Hindlimb muscle (tissue), 1 donor: ENCODE data around the gene AUH. TPM values are rescaled to one million over a fixed set of nuclear protein-coding genes. Genes with fewer than 3 reads are reported as not detected.

Experiments
- DNase-seq: peaks from one replicate; pipeline ENCODE4 v3.0.0-alpha.2; 2013
- polyA plus RNA-seq: library from polyadenylated mRNA; unstranded; fragments of 120-200 nt; gene quantifications from one replicate; pipeline ENCODE4 v1.2.1, GENCODE V29; 2013; ENCODE audit not compliant: insufficient read length

Gene AUH
- polyA plus RNA-seq, 1 donor: 12.8 TPM

DNA sequence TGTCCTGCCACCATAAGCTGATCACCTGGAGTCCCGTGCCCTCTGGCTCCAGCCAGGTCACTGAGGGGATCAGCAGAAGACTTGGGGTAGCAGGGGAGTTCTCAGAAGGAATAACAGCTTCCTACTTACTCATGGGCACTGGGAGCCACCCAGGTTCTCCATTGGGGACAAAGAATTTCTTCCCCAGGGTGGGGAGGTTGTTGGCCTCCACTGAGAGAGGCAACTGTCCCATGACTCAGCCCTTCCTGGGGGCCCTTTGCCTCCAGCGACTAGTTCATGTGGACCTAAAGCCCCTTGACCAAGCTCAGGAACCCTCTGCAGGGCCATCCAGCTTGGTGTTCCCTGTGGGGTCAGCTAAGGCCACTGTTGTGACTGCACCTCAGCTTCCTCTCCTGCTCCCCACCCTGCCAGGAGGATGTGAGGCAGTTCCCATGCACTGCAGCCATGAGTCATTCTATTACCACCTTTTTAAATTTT, 175.0 kb downstream of the AUH start:
- DNase-seq: no peak

DNA sequence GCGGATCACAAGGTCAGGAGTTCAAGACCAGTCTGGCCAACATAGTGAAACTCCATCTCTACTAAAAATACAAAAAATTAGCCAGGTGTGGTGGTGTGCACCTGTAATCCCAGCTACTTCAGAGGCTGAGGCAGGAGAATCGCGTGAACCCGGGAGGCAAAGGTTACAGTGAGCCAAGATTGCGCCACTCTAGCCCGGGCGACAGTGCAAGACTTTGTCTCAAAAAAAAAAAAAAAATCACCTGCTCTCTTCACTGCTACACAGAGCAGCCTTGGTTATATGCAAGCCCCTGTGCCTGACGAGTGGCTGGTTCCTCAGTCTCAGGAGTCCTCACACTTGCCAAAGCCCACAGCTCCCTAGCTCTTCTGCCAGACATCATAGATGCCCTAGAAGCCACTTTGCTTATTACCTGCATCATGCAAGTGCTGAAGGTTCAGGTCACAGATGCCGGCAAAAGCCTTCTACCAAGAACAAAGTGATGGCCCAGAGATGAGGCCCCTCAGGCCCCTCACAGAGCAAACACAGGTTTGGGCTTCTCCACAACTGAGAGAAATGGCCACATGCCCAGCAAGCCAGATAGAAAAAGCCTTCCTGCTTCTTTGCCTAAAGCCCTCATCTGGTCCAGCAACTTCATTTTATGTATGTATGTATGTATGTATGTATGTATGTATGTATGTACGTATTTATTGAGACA, 176.4 kb downstream of the AUH start:
- no peak for DNase-seq

DNA sequence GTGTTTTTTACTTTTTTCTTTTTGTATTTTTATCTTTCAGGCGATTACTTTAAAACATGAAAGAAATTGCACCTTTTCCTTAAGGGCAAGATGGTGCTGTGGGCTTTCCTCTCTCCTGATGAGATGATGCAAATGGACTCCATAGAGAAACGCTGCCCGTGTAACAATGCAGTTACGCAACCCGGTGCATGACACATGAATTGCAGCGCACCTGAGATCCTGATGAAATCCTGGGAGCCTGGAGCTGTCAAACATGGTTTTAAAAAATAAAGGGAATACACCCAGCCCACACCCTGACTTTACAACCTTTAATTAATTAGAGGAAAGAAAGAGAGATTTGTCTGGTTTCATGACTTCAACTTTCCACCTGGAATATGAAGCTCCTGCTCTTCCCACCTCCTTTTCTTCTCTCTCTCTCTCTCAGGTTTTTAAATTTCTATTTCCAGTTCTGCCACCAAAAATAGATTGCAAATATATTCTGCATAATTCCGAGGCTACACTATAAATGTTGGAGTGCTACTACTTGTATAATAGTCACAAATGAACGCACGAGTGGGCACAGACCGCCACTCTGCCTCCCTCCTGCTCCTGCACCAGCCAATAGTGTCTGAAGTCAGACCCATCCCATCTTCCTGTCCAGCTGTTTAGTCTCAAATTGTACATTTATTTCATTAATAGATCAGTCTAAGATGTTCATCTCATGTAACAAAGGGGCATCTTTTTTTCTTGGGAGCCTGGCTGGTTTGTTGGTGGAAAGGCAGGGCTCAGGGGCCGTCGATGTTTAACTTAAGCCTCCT, 179.1 kb downstream of the AUH start:
- DNase-seq: no peak

DNA sequence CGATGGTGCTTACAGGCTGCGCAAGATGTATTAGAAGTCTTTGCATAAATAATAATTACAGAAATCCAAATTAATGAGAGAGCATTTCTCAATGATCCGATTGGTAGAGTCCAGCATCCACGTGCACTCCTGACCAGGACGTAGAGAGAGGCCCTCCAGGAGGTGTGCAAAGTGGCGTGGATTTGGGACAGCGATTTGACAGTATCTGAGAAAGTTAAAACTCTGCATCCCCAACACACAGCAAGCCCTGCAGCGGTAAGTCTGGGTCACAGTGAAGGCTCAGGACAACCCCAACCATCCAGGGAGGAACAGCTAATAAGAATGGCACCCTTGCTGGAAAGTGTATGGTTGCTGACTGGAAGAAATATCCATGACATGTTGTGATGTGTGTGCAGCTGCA, 180.2 kb downstream of the AUH start:
- no peak for DNase-seq

DNA sequence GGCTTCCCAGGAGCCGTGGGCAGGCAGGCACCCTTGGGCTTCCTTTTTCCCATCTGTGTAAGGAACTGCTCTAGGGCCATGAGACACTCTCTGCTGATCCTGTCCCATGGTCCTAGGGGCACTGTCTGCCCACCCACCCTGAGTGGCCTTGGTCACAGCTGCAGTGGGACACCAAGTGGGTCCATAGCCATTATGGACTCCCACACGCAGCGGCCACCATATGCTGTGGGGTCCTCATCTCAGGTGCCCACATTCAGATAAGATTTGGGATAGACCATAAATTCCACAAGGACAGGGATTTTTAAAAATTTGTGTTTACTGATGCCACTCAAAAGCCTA, 180.8 kb downstream of the AUH start:
- no peak for DNase-seq

DNA sequence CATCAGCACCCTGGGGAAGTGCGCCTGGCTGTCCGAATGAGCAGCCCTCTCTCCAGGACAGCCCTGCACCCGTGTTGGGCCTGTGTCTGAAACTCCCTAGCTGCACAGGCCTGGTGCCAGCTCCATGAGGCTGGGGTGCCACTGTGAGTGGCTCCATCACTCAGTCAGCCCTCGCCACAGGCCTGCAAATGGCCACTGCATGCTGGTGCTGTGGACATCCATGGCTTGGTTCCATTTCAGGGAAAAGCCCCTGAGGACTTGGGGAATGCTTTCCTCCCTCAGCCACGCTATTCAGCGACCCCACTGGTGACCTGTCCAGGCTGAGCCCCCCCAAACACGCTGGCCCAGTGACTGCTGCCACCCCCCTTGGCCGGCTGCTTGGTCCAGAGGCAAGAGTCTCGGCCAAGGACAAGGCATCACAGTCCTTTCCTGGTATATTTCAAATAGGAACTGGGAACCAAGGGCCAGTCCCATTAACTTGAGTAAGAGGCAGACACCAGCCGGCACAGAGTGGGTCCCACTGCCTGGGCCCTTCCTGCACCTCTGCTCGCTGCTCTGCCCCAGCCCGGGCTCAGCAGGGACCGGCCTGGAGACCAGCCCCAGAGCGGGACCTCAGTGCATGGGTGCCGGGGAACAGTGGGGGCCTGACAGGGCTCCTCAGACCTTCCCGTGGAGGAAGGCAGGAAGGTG, 181.3 kb downstream of the AUH start:
- DNase-seq: no peak

DNA sequence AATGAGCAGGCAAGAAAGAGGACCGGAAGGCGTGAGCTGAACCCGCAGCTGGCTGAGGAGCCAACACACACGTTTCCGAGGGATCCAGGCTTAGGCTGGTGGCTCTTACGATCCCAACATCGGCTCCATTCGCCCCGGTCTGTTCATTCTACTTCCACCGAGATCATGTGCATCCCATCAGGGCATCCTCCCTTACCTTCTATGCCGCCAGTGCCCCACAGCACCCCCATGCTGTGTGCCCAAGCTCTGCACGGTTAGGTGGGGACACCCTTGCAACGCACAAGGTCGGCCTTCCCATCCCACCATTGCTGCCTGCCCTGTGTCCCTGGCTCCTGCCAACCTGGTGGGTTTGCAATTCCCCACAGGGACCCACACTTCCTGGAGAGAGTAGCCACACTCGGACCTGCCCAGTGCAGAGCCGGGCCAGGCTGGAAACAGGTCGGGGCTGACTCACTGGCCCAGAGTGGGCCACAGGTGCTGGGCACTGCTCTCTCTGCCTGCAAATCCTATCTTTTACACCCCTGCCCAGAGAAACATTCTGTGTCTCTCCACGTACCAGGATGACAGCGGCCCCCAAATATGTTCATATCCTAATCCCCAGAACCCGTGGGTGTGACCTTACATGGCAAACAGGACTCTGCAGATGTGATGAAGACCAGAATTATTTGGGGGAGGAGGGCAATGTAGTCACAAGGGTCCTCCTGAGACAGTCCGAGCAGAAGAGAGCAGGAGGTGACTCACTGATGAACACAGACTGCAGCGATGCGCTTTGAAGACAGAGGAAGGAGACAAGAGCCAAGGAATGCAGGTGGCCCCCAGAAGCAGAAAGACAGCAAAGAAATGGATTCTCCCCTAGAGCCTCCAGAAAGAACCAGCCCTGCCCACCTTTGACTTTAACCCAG, 182.2 kb downstream of the AUH start:
- DNase-seq: no peak

DNA sequence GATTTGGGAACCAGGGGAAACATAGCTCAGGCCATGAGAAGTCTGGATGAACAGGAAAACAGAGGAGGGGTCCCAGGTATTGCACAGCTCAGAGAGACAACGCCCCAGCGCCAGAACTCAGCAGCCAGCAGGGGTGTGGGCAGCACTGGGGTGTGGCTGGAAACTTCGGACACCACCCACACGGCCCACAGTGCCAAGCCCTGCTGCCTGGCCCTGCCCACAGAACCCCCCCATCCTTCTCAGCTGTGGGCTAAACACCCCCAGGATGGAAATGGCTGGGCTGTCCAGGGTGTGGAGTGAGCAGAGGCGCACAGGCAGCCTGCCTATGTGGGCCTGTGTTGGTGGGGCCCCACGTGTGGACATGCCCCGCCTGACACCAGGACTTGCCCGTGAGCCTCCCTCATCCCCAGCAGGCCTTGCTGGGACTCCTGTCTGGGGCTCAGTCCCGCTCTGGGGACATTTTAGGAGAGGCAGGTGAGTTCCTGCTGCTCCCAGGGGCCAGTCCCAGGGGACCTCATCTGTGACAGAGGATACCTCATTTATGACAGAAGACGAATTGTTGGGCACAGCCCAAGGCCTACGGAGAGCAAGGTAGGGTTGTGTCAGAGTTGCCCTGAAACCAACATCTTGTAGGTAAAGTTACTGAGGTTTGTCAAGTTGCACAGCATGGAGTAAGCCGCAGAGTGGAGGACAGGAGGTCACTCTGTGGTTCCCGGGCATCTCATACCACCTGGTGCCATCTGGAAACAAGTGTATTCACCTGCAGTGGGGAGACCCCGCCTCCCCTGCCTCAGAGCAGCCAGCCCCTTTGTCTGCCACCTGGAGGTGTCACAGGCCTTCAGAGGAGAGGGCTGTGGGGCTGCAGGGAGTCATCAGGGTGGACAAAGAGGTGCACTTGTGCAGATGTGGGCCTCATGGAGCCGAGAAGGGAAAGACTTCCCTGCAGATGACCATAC, 183.2 kb downstream of the AUH start:
- no peak for DNase-seq

DNA sequence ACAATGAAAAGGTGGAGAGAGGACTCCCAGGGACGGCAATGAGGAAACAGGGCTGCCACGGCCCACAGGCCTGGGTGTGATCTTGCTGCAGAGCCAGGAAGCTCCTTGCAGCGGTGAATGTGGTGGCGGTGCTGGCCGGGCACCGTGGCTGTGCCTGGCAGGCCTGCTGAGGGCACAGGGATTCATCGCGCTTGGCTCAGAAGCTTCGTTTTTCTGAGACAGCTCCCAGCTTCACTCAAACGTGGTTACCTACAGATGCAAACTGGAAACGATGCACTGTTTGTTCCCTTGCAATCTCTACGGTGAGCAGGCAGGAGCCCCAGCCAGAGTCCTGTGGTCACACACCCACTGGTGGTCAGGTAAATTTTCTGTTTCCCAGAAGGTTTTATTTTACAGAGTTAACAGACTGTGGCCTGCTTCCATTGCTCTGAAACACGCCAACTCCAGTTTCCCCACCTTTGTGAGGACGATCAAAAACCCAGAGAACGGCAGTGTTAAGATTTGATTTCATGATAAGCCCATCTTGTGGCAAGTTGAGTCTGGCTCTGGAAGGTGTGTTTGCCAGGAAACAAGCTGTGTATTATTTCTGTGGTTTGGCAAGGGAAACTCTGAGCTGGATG, 183.9 kb downstream of the AUH start:
- DNase-seq: no peak

DNA sequence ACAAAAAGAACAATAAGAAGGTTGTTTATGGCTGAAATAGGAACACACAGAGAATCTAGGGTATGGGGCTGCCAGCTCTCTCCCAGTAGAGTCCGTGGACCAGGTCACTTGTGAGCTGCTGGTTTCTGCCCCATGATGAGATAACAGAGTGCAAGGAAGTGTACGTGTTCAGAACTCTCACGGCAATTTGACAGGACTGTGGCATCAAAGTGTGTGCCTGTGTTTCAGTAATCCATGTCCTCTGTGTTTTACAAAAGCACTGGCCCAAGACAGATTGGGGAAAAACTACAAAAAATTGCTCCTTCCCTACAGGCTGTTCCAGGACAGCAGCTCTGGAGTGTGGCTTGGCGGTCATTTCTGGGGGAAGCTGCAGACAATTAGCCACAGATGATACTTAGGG, 184.6 kb downstream of the AUH start:
- DNase-seq: no peak

DNA sequence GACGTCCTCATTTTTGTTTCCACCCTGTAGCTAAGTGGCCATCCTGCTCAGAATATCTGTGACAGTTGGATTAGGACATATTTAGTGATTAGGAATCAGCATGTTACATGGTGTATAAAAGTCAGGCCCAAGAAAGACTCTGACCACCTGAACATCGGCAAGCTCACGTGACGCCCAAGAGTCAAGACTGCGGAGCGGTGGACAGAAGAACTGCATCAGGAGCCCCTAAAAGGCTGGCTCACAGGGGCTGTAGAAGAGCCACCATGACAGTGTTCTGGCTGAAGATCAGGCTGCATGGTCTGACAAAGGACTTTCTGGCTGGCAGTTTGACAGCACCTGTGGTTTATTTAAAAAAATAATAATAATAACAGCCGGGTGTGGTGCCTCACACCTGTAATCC, 185.3 kb downstream of the AUH start:
- no peak for DNase-seq

DNA sequence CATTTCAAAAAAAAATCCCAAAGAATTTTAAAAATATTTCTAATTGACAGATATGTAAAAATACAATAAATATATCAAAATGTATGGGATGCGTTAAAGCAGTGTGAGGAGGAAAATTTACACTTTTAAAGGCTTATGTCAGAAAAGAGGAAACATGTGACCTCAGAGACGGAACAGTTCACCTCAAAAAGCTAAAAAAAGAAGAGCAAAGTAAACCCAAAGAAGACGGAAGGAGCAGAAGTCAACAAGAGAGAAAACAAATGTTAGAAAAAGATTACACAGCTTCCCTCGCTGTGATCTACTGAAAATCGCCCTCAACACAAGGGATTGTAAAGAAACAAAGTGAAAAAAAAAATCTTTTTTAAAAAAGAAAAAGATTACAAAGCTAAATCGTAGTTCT, 186.9 kb downstream of the AUH start:
- DNase-seq: no peak

DNA sequence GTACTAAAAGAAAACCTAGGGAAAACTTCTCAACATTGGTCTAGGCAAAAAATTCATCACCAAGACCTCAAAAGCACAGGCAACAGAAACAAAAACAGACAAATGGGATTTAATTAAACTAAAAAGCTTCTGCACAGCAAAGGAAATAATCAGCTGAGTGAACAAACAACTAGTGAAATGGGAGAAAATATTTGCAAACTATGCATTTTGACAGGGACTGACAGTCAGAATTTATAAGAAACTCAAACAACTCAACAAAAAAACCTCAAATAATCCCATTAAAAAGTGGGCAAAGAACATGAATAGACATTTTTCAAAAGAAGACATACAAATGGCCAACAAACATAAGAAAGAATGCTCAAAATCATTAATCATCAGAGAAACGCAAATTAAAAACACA, 189.4 kb downstream of the AUH start:
- no peak for DNase-seq

DNA sequence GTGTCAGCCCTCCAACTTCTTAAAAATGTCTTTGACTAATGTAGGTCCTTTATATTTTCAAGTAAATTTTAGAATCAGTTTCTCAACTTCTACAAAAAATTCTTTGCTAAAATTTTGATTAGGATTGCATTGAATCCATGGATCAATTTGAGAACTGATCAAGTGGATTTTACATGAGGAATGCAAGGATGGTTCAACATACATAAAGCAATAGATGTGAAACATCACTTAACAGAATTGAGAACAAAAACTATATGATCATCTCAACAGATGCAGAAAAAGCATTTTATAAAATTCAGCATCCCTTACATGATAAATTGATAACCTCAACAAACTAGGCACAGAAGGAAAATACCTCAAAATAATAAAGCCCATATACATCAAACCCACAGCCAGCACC, 190.8 kb downstream of the AUH start:
- no peak for DNase-seq

DNA sequence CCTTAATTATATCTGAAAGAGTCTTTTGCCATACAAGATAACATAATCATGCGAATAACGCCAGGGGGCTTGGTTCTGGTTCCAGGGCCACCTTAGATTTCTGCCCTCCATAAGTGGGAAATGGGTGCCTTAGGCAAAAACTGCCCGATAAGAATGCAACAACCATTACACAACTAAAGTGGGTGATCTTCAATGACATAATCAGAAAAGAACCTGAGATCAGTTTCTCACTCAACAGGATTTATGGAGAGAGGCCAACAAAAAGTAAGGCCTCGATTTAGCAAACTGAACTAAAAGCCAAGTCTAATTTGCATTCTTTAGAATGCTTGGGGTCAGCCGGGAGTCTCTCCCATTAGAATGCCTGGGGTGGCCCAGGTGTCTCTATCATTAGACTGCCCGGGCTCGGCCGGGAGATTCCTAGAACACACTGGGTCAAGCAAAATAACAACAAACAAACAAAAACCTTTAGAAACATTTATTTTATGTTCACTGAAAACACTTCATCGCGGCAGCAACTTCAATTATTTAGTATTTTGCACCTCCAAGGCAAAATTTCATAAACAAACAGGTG, 194.8 kb downstream of the AUH start:
- no peak for DNase-seq

DNA sequence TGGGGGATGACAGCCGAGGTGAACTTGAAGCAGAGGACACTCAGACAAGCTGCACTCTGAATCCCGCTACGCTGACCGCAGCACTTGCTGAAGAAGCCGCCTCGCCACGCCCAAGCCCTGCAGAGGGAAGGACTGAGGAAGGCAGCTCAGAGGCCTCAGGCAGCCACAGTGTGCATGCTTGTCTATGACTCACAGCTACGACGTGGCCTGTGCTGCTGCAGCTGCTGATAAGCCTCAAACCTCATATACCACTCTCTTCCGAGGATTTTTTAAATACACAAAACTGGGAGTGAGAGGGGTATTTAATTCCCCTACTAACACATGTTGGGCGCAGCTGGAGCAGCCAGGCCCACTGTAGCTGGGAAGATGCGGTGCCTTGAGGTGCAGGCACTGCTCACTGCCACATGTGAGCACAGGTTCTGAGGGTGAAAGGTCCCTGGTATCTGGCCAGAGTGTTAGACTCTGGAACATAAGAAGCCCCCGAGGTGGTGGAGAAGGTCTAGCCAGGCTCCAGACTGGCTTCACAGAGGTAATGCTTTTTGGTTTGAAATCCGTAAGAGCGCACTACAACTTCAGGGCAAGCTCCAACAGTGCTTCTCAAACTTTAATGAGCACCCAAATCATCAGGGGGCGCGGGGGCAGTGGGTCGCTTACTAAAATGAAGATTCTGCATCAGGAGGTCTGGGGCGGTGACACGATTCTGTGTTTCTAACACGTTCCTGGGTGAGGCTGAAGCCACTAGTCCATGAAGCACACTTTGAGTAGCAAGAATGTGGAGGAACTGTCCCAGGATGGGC, 196.8 kb downstream of the AUH start:
- DNase-seq: peak; percentile 29
